Measurements from ENCODE around the gene SLC47A1. TPM values are rescaled to one million over a fixed set of nuclear protein-coding genes. Genes with fewer than 3 reads are reported as not detected.
"Not testable (repeated sequence)": the region's sequence is repeated elsewhere in the genome, so short reads cannot be mapped to it uniquely, and the experiment has no call there.

Gene SLC47A1
- total and polyA plus RNA-seq, 2 experiments from 2014 or later, result 19.7 to 48.6 TPM

DNA sequence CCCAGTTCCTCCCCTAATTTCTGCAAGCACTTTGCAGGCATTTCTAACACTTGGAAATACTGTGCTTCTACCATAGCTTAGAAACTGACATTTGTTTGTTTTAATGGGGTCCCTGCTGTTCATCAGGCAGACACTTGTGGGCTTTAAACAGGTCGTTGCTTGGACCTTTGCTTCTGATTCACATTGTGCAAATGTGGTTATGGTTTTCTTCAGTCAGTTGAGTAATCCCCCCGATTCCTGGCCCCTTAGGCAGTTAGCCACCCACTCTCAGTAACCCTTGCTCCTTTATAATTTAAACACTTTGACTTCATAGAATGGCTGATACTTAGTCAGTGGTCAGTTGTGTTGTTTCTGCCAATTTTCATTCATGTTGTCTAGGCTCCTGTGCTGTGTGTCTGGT lies 39.4 kb downstream of the SLC47A1 start:
- Histone ChIP-seq H3K27me3 (no peaks in the 10 kb centered on the region), H3K4me3 (no peak overlapping the region), H3K4me1 (ENCODE audit: low read depth) (no peaks in the 10 kb centered on the region), H3K27ac (no peak overlapping the region), H3K36me3 (no peaks in the 10 kb centered on the region), H3K9me3 (ENCODE audit: low read depth) (no peaks in the 10 kb centered on the region)
- TF ChIP-seq, protein P1, sequence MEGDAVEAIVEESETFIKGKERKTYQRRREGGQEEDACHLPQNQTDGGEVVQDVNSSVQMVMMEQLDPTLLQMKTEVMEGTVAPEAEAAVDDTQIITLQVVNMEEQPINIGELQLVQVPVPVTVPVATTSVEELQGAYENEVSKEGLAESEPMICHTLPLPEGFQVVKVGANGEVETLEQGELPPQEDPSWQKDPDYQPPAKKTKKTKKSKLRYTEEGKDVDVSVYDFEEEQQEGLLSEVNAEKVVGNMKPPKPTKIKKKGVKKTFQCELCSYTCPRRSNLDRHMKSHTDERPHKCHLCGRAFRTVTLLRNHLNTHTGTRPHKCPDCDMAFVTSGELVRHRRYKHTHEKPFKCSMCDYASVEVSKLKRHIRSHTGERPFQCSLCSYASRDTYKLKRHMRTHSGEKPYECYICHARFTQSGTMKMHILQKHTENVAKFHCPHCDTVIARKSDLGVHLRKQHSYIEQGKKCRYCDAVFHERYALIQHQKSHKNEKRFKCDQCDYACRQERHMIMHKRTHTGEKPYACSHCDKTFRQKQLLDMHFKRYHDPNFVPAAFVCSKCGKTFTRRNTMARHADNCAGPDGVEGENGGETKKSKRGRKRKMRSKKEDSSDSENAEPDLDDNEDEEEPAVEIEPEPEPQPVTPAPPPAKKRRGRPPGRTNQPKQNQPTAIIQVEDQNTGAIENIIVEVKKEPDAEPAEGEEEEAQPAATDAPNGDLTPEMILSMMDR (IDR thresholded peaks at IDR 0.05; ENCODE audit: low read depth, low read length), result no peak
- peak in 1 of 2 donors; percentile 8 for DNase-seq (ENCODE audit: low read depth in 1 of 2, low spot score in 1 of 2)

DNA sequence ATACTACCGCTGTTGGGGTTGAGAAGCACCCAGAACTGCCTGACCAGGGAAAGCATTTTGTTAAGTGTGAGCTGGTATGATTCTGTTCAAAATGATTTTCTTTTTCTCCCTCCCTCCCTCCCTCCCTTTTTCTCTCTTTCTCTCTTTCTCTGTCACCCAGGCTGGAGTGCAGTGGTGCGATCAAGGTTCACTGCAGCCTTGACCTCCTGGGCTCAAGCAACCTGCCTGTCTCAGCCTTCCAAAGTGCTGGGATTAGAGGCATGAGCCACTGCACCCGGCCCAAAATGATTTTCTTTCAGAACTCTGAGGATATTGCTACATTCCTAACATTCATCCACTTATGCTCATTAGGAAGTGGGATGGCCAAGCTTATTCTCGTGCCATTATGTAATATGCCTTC lies 41.3 kb downstream of the SLC47A1 start:
- no peak for DNase-seq (ENCODE audit: low read depth in 1 of 2, low spot score in 1 of 2)
- Histone ChIP-seq H3K4me3 (no peak overlapping the region), H3K9me3 (ENCODE audit: low read depth) (no peaks in the 10 kb centered on the region), H3K36me3 (no peaks in the 10 kb centered on the region), H3K27ac (no peak overlapping the region), H3K4me1 (ENCODE audit: low read depth) (no peaks in the 10 kb centered on the region), H3K27me3 (peaks cover 8% of the 10 kb centered on the region)
- TF ChIP-seq, protein P1 (IDR thresholded peaks at IDR 0.05; ENCODE audit: low read depth, low read length), result no peak

DNA sequence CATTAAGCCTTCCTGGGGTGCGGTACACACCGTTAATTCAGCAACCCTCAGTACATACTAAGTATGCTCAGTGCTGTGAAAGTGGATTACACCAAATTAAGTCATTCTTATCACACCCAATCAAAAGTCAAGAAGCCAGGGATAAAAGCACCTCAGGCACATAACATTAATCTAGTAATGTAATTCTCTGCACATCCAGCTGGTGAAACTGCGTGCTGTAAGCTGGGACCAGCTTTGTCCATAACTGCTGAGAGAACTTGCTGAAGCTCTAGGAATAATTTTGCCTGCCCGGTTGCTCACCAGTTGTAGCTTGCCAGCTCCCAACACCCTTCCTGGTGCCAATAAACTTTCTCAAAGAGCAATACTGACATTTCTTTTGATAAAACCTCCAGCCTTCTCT lies 44.9 kb downstream of the SLC47A1 start:
- no peaks in the 10 kb centered on the region for H3K9me3 ChIP-seq (ENCODE audit: low read depth)
- no peak overlapping the region for H3K4me3 ChIP-seq
- TF ChIP-seq, protein P1 (IDR thresholded peaks at IDR 0.05; ENCODE audit: low read depth, low read length), result no peak
- H3K4me1 ChIP-seq (ENCODE audit: low read depth), result no peaks in the 10 kb centered on the region
- no peaks in the 10 kb centered on the region for H3K36me3 ChIP-seq
- DNase-seq (ENCODE audit: low read depth in 1 of 2, low spot score in 1 of 2), result peak in 1 of 2 donors; percentile 15
- peaks cover 15% of the 10 kb centered on the region for H3K27me3 ChIP-seq
- H3K27ac ChIP-seq, result no peak overlapping the region

GRCh38 chr17:19579192-19579761 lies 45.6 kb downstream of the SLC47A1 start:
- H3K9me3 ChIP-seq (ENCODE audit: low read depth), result no peaks in the 10 kb centered on the region
- H3K27me3 ChIP-seq, result peaks cover 15% of the 10 kb centered on the region
- no peaks in the 10 kb centered on the region for H3K36me3 ChIP-seq
- TF ChIP-seq, protein P1 (IDR thresholded peaks at IDR 0.05; ENCODE audit: low read depth, low read length), result no peak
- H3K4me1 ChIP-seq (ENCODE audit: low read depth), result no peaks in the 10 kb centered on the region
- DNase-seq (ENCODE audit: low read depth in 1 of 2, low spot score in 1 of 2), result peak in 1 of 2 donors; percentile 15
- no peak overlapping the region for H3K27ac ChIP-seq
- peak overlapping the region; percentile 32 for H3K4me3 ChIP-seq

DNA sequence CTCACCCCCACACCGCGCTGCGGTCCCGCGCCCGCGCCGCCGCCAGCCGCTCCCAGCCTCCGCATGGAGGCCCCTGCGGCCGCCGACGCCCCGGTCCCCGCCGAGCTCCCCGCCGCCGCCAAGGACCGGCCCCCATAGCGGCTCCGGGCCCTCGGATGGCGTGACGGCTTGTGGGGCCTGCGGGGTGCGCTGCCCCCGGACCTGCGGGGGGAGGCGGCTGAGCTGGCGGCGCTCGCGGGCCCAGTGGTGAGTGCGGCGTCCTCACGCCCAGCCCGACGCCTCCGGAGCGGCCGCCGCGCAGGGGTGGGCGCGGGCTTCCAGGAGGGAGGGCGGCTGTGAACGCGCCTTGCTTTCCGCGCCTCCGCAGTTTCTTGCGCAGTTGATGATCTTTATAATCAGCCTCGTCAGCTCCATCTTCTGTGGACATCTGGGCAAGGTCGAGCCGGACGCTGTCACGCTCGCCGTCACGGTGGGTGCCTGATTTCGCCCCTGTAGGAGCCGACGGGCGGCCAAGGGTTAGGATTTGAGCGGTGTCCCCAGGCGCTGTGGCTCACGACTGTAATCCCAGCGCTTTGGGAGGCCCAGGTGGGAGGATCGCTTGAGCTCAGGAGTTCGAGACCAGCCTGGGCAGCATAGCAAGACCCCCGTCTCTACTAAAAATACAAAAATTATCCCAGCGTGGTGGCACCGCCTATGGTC lies 46.4 kb downstream of the SLC47A1 start:
- no peak overlapping the region for H3K27ac ChIP-seq
- DNase-seq (ENCODE audit: low read depth in 1 of 2, low spot score in 1 of 2), result peak; percentile 16 to 31
- H3K27me3 ChIP-seq, result peaks cover 15% of the 10 kb centered on the region
- H3K9me3 ChIP-seq (ENCODE audit: low read depth), result no peaks in the 10 kb centered on the region
- TF ChIP-seq, protein P1 (IDR thresholded peaks at IDR 0.05; ENCODE audit: low read depth, low read length), result no peak
- H3K4me3 ChIP-seq, result peak overlapping the region; percentile 32
- H3K4me1 ChIP-seq (ENCODE audit: low read depth), result no peaks in the 10 kb centered on the region
- no peaks in the 10 kb centered on the region for H3K36me3 ChIP-seq

- H3K9me3 ChIP-seq (ENCODE audit: low read depth); H3K4me1 ChIP-seq (ENCODE audit: low read depth); H3K27ac ChIP-seq; DNase-seq (ENCODE audit: low read depth in 1 of 2, low spot score in 1 of 2); H3K4me3 ChIP-seq; H3K36me3 ChIP-seq: not testable (repeated sequence)
- H3K27me3 ChIP-seq, result peaks cover 15% of the 10 kb centered on the region
Observed at GRCh38 chr17:19580566-19580920, 46.9 kb downstream of the SLC47A1 start.

DNA sequence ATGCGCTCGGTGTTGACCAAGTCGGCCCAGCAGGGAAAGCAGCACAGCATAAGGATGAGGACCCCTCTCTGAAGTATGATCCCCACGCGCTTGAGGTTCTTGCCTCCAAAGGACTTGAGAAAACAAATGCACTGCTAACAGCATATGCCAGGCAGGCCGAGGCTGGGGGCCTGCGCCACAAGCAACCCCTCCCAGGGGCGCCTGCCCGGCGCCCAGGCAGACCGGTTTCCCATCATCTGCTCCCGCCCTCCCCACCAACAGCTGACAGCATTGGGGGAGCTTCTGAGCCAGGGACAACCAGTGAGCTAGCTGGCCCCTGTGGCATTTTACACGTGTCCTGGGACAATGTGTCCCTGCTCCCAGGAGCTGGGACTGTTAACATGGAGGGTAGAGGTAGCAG lies 48.5 kb downstream of the SLC47A1 start:
- not testable (repeated sequence) for H3K9me3 ChIP-seq (ENCODE audit: low read depth); H3K27ac ChIP-seq; H3K4me1 ChIP-seq (ENCODE audit: low read depth); H3K36me3 ChIP-seq; H3K4me3 ChIP-seq; DNase-seq (ENCODE audit: low read depth in 1 of 2, low spot score in 1 of 2)
- peaks cover 15% of the 10 kb centered on the region for H3K27me3 ChIP-seq

Measured in cardiac muscle cell (in vitro differentiated cells and primary cell).